Jurkat, Clone E6-1 (cell line): ENCODE results near the gene LIN7B.

Experiments used
- DNase-seq: peaks from one replicate; pipeline ENCODE4 v3.0.0-alpha.2; 2011; ENCODE audit warnings: low read depth, low spot score
- H3K4me3 ChIP-seq: 2 replicates; pipeline ENCODE4 v1.5.1; 2011; ENCODE audit warnings: mild to moderate bottlenecking, low read length, control low read depth, moderate library complexity

LIN7B gene

GRCh38 chr19:49155820-49156346 is 41.7 kb downstream of the LIN7B start:
- no peak for DNase-seq

GRCh38 chr19:49157445-49158224 is 43.5 kb downstream of the LIN7B start, which contains the start of gene TRPM4:
Gene TRPM4, plus strand, starts transcription at chr19:49157792. Its CDS starts 75 bp downstream, at chr19:49157867.
- peak within 1 kb of the TSS; percentile 54 for H3K4me3 ChIP-seq

More at GRCh38 chr19:49155820-49156346, 41.7 kb downstream of the LIN7B start:
- H3K4me3 ChIP-seq, result no peak overlapping the region

GRCh38 chr19:49160450-49161189 is 46.5 kb downstream of the LIN7B start:
- no peak for DNase-seq
- no peak overlapping the region for H3K4me3 ChIP-seq

More at GRCh38 chr19:49157445-49158224, 43.5 kb downstream of the LIN7B start, which contains the start of gene TRPM4:
- peak; percentile 30 for DNase-seq

GRCh38 chr19:49161987-49162386 is 47.8 kb downstream of the LIN7B start:
- no peak overlapping the region for H3K4me3 ChIP-seq
- DNase-seq, result no peak

GRCh38 chr19:49165111-49165750 is 51.1 kb downstream of the LIN7B start:
- no peak overlapping the region for H3K4me3 ChIP-seq
- DNase-seq, result no peak

GRCh38 chr19:49165865-49166301 is 51.7 kb downstream of the LIN7B start:
- H3K4me3 ChIP-seq, result no peak overlapping the region
- no peak for DNase-seq

GRCh38 chr19:49167857-49168409 is 53.8 kb downstream of the LIN7B start:
- no peak for DNase-seq
- no peak overlapping the region for H3K4me3 ChIP-seq
